Measurements from ENCODE around the gene RHOD. TPM values are rescaled to one million over a fixed set of nuclear protein-coding genes. Genes with fewer than 3 reads are reported as not detected.

RHOD gene
- polyA plus RNA-seq, 2 donors = 194 to 213 TPM

- 86 to 93% methylated on average over 6 of the region's 6 CpGs for WGBS, 2 donors
- Histone ChIP-seq H3K27ac (ENCODE audit: low read depth in 2 of 2, low read length in 1 of 2) (no peak overlapping the region), H3K36me3 (ENCODE audit: control insufficient read depth in 2 of 2, insufficient read depth in 2 of 2, low read length in 1 of 2) (no peaks in the 10 kb centered on the region), H3K9me3 (ENCODE audit: control insufficient read depth in 2 of 2, insufficient read depth in 1 of 2, low read depth in 1 of 2, low read length in 1 of 2) (no peaks in the 10 kb centered on the region), H3K4me3 (ENCODE audit: low read depth in 1 of 2, low read length in 2 of 2) (no peak overlapping the region), H3K27me3 (ENCODE audit: control insufficient read depth in 1 of 2, insufficient read depth in 2 of 2, low read length in 2 of 2) (no peaks in the 10 kb centered on the region), H3K4me1 (ENCODE audit: control insufficient read depth in 2 of 2, insufficient read depth in 2 of 2, low read length in 1 of 2) (no peaks in the 10 kb centered on the region)
Measured at GRCh38 chr11:67099831-67100324, 43.2 kb downstream of the RHOD start.

- WGBS, 2 donors = 90 to 94% methylated on average over 3 to 8 of the region's 8 CpGs
- no peaks in the 10 kb centered on the region for H3K9me3 ChIP-seq (ENCODE audit: control insufficient read depth in 2 of 2, insufficient read depth in 1 of 2, low read depth in 1 of 2, low read length in 1 of 2)
- no peak overlapping the region for H3K27ac ChIP-seq (ENCODE audit: low read depth in 2 of 2, low read length in 1 of 2)
- H3K4me3 ChIP-seq (ENCODE audit: low read depth in 1 of 2, low read length in 2 of 2) = no peak overlapping the region
- H3K4me1 ChIP-seq (ENCODE audit: control insufficient read depth in 2 of 2, insufficient read depth in 2 of 2, low read length in 1 of 2) = no peaks in the 10 kb centered on the region
- no peaks in the 10 kb centered on the region for H3K36me3 ChIP-seq (ENCODE audit: control insufficient read depth in 2 of 2, insufficient read depth in 2 of 2, low read length in 1 of 2)
- no peaks in the 10 kb centered on the region for H3K27me3 ChIP-seq (ENCODE audit: control insufficient read depth in 1 of 2, insufficient read depth in 2 of 2, low read length in 2 of 2)
Measured at GRCh38 chr11:67102664-67103063, 46.0 kb downstream of the RHOD start.

GRCh38 chr11:67105964-67106363 lies 49.3 kb downstream of the RHOD start:
- Histone ChIP-seq H3K9me3 (ENCODE audit: control insufficient read depth in 2 of 2, insufficient read depth in 1 of 2, low read depth in 1 of 2, low read length in 1 of 2) (no peaks in the 10 kb centered on the region), H3K27ac (ENCODE audit: low read depth in 2 of 2, low read length in 1 of 2) (no peak overlapping the region), H3K4me3 (ENCODE audit: low read depth in 1 of 2, low read length in 2 of 2) (no peak overlapping the region), H3K27me3 (ENCODE audit: control insufficient read depth in 1 of 2, insufficient read depth in 2 of 2, low read length in 2 of 2) (no peaks in the 10 kb centered on the region), H3K36me3 (ENCODE audit: control insufficient read depth in 2 of 2, insufficient read depth in 2 of 2, low read length in 1 of 2) (no peaks in the 10 kb centered on the region), H3K4me1 (ENCODE audit: control insufficient read depth in 2 of 2, insufficient read depth in 2 of 2, low read length in 1 of 2) (no peaks in the 10 kb centered on the region)
- WGBS, 2 donors = 92 to 93% methylated on average over 2 of the region's 2 CpGs

GRCh38 chr11:67111261-67111660 lies 54.6 kb downstream of the RHOD start:
- no peak overlapping the region for H3K4me3 ChIP-seq (ENCODE audit: low read depth in 1 of 2, low read length in 2 of 2)
- peaks cover 0 to 4% of the 10 kb centered on the region in 2 donors for H3K4me1 ChIP-seq (ENCODE audit: control insufficient read depth in 2 of 2, insufficient read depth in 2 of 2, low read length in 1 of 2)
- H3K27me3 ChIP-seq (ENCODE audit: control insufficient read depth in 1 of 2, insufficient read depth in 2 of 2, low read length in 2 of 2) = no peaks in the 10 kb centered on the region
- no peaks in the 10 kb centered on the region for H3K36me3 ChIP-seq (ENCODE audit: control insufficient read depth in 2 of 2, insufficient read depth in 2 of 2, low read length in 1 of 2)
- no peak overlapping the region for H3K27ac ChIP-seq (ENCODE audit: low read depth in 2 of 2, low read length in 1 of 2)
- no peaks in the 10 kb centered on the region for H3K9me3 ChIP-seq (ENCODE audit: control insufficient read depth in 2 of 2, insufficient read depth in 1 of 2, low read depth in 1 of 2, low read length in 1 of 2)
- 35% methylated on average over 1 of the region's 1 CpG for WGBS, 2 donors

GRCh38 chr11:67113231-67113721 lies 56.6 kb downstream of the RHOD start:
- Histone ChIP-seq H3K36me3 (ENCODE audit: control insufficient read depth in 2 of 2, insufficient read depth in 2 of 2, low read length in 1 of 2) (no peaks in the 10 kb centered on the region), H3K27ac (ENCODE audit: low read depth in 2 of 2, low read length in 1 of 2) (no peak overlapping the region), H3K4me1 (ENCODE audit: control insufficient read depth in 2 of 2, insufficient read depth in 2 of 2, low read length in 1 of 2) (peaks cover 0 to 4% of the 10 kb centered on the region in 2 donors), H3K27me3 (ENCODE audit: control insufficient read depth in 1 of 2, insufficient read depth in 2 of 2, low read length in 2 of 2) (no peaks in the 10 kb centered on the region), H3K4me3 (ENCODE audit: low read depth in 1 of 2, low read length in 2 of 2) (no peak overlapping the region), H3K9me3 (ENCODE audit: control insufficient read depth in 2 of 2, insufficient read depth in 1 of 2, low read depth in 1 of 2, low read length in 1 of 2) (no peaks in the 10 kb centered on the region)
- WGBS, 2 donors = 87 to 90% methylated on average over 5 of the region's 5 CpGs

- Histone ChIP-seq H3K4me1 (ENCODE audit: control insufficient read depth in 2 of 2, insufficient read depth in 2 of 2, low read length in 1 of 2) (peaks cover 0 to 4% of the 10 kb centered on the region in 2 donors), H3K4me3 (ENCODE audit: low read depth in 1 of 2, low read length in 2 of 2) (no peak overlapping the region), H3K27ac (ENCODE audit: low read depth in 2 of 2, low read length in 1 of 2) (no peak overlapping the region), H3K9me3 (ENCODE audit: control insufficient read depth in 2 of 2, insufficient read depth in 1 of 2, low read depth in 1 of 2, low read length in 1 of 2) (no peaks in the 10 kb centered on the region), H3K36me3 (ENCODE audit: control insufficient read depth in 2 of 2, insufficient read depth in 2 of 2, low read length in 1 of 2) (no peaks in the 10 kb centered on the region), H3K27me3 (ENCODE audit: control insufficient read depth in 1 of 2, insufficient read depth in 2 of 2, low read length in 2 of 2) (no peaks in the 10 kb centered on the region)
- WGBS, 2 donors = 81 to 90% methylated on average over 10 of the region's 10 CpGs
Measured at GRCh38 chr11:67114275-67114896, 57.7 kb downstream of the RHOD start.

- Histone ChIP-seq H3K4me1 (ENCODE audit: control insufficient read depth in 2 of 2, insufficient read depth in 2 of 2, low read length in 1 of 2) (peaks cover 0 to 4% of the 10 kb centered on the region in 2 donors), H3K4me3 (ENCODE audit: low read depth in 1 of 2, low read length in 2 of 2) (no peak overlapping the region), H3K27me3 (ENCODE audit: control insufficient read depth in 1 of 2, insufficient read depth in 2 of 2, low read length in 2 of 2) (no peaks in the 10 kb centered on the region), H3K27ac (ENCODE audit: low read depth in 2 of 2, low read length in 1 of 2) (no peak overlapping the region), H3K36me3 (ENCODE audit: control insufficient read depth in 2 of 2, insufficient read depth in 2 of 2, low read length in 1 of 2) (no peaks in the 10 kb centered on the region), H3K9me3 (ENCODE audit: control insufficient read depth in 2 of 2, insufficient read depth in 1 of 2, low read depth in 1 of 2, low read length in 1 of 2) (no peaks in the 10 kb centered on the region)
- 74 to 76% methylated on average over 3 of the region's 3 CpGs for WGBS, 2 donors
Measured at GRCh38 chr11:67116758-67117105, 60.1 kb downstream of the RHOD start.

- Histone ChIP-seq H3K9me3 (ENCODE audit: control insufficient read depth in 2 of 2, insufficient read depth in 1 of 2, low read depth in 1 of 2, low read length in 1 of 2) (no peaks in the 10 kb centered on the region), H3K27me3 (ENCODE audit: control insufficient read depth in 1 of 2, insufficient read depth in 2 of 2, low read length in 2 of 2) (no peaks in the 10 kb centered on the region), H3K27ac (ENCODE audit: low read depth in 2 of 2, low read length in 1 of 2) (peak overlapping the region; percentile 95 to 99), H3K4me1 (ENCODE audit: control insufficient read depth in 2 of 2, insufficient read depth in 2 of 2, low read length in 1 of 2) (peaks cover 0 to 4% of the 10 kb centered on the region in 2 donors), H3K4me3 (ENCODE audit: low read depth in 1 of 2, low read length in 2 of 2) (peak overlapping the region in 1 of 2 donors; percentile 65), H3K36me3 (ENCODE audit: control insufficient read depth in 2 of 2, insufficient read depth in 2 of 2, low read length in 1 of 2) (no peaks in the 10 kb centered on the region)
- WGBS, 2 donors = 75 to 80% methylated on average over 7 of the region's 7 CpGs
Measured at GRCh38 chr11:67117176-67117575, 60.5 kb downstream of the RHOD start.

- no peaks in the 10 kb centered on the region for H3K27me3 ChIP-seq (ENCODE audit: control insufficient read depth in 1 of 2, insufficient read depth in 2 of 2, low read length in 2 of 2)
- H3K4me1 ChIP-seq (ENCODE audit: control insufficient read depth in 2 of 2, insufficient read depth in 2 of 2, low read length in 1 of 2) = peaks cover 0 to 4% of the 10 kb centered on the region in 2 donors
- WGBS, 2 donors = 5 to 16% methylated on average over 35 to 65 of the region's 65 CpGs
- peak overlapping the region; percentile 65 to 68 for H3K4me3 ChIP-seq (ENCODE audit: low read depth in 1 of 2, low read length in 2 of 2)
- peak overlapping the region; percentile 95 to 99 for H3K27ac ChIP-seq (ENCODE audit: low read depth in 2 of 2, low read length in 1 of 2)
- H3K9me3 ChIP-seq (ENCODE audit: control insufficient read depth in 2 of 2, insufficient read depth in 1 of 2, low read depth in 1 of 2, low read length in 1 of 2) = no peaks in the 10 kb centered on the region
- no peaks in the 10 kb centered on the region for H3K36me3 ChIP-seq (ENCODE audit: control insufficient read depth in 2 of 2, insufficient read depth in 2 of 2, low read length in 1 of 2)
Measured at GRCh38 chr11:67117672-67118180, 61.1 kb downstream of the RHOD start.
